Body of pancreas (tissue), 4 donors: Measurements from ENCODE around the gene TBC1D20. TPM values are rescaled to one million over a fixed set of nuclear protein-coding genes. Genes with fewer than 3 reads are reported as not detected.
"Not testable (repeated sequence)": the region's sequence is repeated elsewhere in the genome, so short reads cannot be mapped to it uniquely, and the experiment has no call there.

Source experiments
- ATAC-seq: fragments of 150-250 bp; one replicate; pipeline ENCODE4 v1.9.1; 2016
- DNase-seq, 4 donors: peaks; one replicate each; pipeline ENCODE4 v3.0.0-alpha.2; 2019
- H3K27ac ChIP-seq, 4 donors: fragments of 200-600 bp; sonication (generic); 1 replicate in 3 of 4; 2 replicates in 1 of 4; pipeline versions ENCODE4 v1.5.1 to v1.6.1; 2016 to 2019; ENCODE audit warnings: mild to moderate bottlenecking in 1 of 4, mixed read lengths in 1 of 4, moderate library complexity in 1 of 4
- H3K27me3 ChIP-seq, 2 donors: fragments of 200-600 bp; sonication (generic); one replicate each; pipeline ENCODE4 v1.6.0; 2016; ENCODE audit warnings: mild to moderate bottlenecking in 1 of 2
- H3K36me3 ChIP-seq, 2 donors: fragments of 200-600 bp; sonication (generic); replicated peaks in 1 of 2; 2 replicates each; pipeline ENCODE4 v1.5.1; 2016; ENCODE audit warnings: low read depth in 2 of 2; ENCODE audit not compliant: insufficient read depth in 1 of 2
- H3K4me1 ChIP-seq: fragments of 200-600 bp; sonication (generic); one replicate; pipeline ENCODE4 v1.6.0; 2016
- H3K4me3 ChIP-seq, 2 donors: fragments of 200-600 bp; sonication (generic); 1 replicate in 1 of 2; 2 replicates in 1 of 2; pipeline ENCODE4 v1.5.1; 2016 to 2019
- H3K9me3 ChIP-seq, 3 donors: fragments of 200-600 bp; sonication (generic); 1 replicate in 2 of 3; 2 replicates in 1 of 3; pipeline ENCODE4 v1.5.1; 2016
- CTCF ChIP-seq, 7 experiments: fragments of 450-650 bp in 4 of 7; fragments of 200-600 bp in 3 of 7; sonication (generic) in 3 of 7; IDR thresholded peaks; one replicate each; pipeline ENCODE4 v1.5.1; 2016 to 2019; ENCODE audit warnings: antibody characterized with exemption in 7 of 7
- POLR2A ChIP-seq, 3 donors: fragments of 450-650 bp; IDR thresholded peaks; one replicate each; pipeline ENCODE4 v1.6.1; 2016; ENCODE audit warnings: antibody characterized with exemption in 3 of 3, mild to moderate bottlenecking in 2 of 3
- WGBS, 2 donors: methylation state at CpG; one replicate each; pipeline ENCODE4 v1.1.5; 2017; 5-methylcytosine and 5-hydroxymethylcytosine counted together
- intact Hi-C: fragments of 100-400 bp; cut with DNase I; formaldehyde crosslinking; loops from one replicate; pipeline ENCODE4 v1.15.1; 2023
- total RNA-seq, 2 donors: library from RNA; depleted of rRNA; stranded (reverse); fragments of >200 nt; gene quantifications; one replicate each; pipeline ENCODE4 v1.1.0, GENCODE V29; 2016

Gene TBC1D20
- total RNA-seq, 2 donors from 2014 or later = 16.3 to 27.4 TPM

- 19 to 33% methylated on average over 3 of the region's 3 CpGs for WGBS, 2 donors
- TF ChIP-seq POLR2A (IDR thresholded peaks at IDR 0.05) (no peak), CTCF (IDR thresholded peaks at IDR 0.05) (no peak)
- H3K27ac ChIP-seq = no peak overlapping the region
- DNase-seq (no peak), ATAC-seq (no peak)
- H3K4me3 ChIP-seq = no peak overlapping the region
- H3K4me1 ChIP-seq = peaks cover 19% of the 10 kb centered on the region
- intact Hi-C loops = no loop called here
- no peaks in the 10 kb centered on the region for H3K27me3 ChIP-seq
- H3K9me3 ChIP-seq = no peaks in the 10 kb centered on the region
- peaks cover 0 to 3% of the 10 kb centered on the region in 2 donors for H3K36me3 ChIP-seq
Measured at GRCh38 chr20:480044-480443, 17.7 kb upstream of the TBC1D20 start.

GRCh38 chr20:479487-479886, 17.2 kb upstream of the TBC1D20 start:
- H3K27me3 ChIP-seq = no peaks in the 10 kb centered on the region
- peaks cover 0 to 3% of the 10 kb centered on the region in 2 donors for H3K36me3 ChIP-seq
- DNase-seq = no peak
- no peaks in the 10 kb centered on the region for H3K9me3 ChIP-seq
- intact Hi-C loops = loop anchor here (10.0 kb wide), 1 partner anchor 125 kb away; no protein-coding TSS in a partner anchor
- no peak overlapping the region for H3K27ac ChIP-seq
- H3K4me1 ChIP-seq = peaks cover 17% of the 10 kb centered on the region
- H3K4me3 ChIP-seq = no peak overlapping the region
- no peak for TF ChIP-seq CTCF (IDR thresholded peaks at IDR 0.05)
- WGBS, 2 donors = 25 to 30% methylated on average over 2 of the region's 2 CpGs
- ATAC-seq = no peak

GRCh38 chr20:478949-479429, 16.7 kb upstream of the TBC1D20 start:
- Histone ChIP-seq H3K4me3 (no peak overlapping the region), H3K36me3 (peaks cover 0 to 3% of the 10 kb centered on the region in 2 donors), H3K9me3 (no peaks in the 10 kb centered on the region), H3K4me1 (peaks cover 12% of the 10 kb centered on the region), H3K27me3 (no peaks in the 10 kb centered on the region), H3K27ac (no peak overlapping the region)
- TF ChIP-seq POLR2A (IDR thresholded peaks at IDR 0.05) = no peak
- TF ChIP-seq CTCF (IDR thresholded peaks at IDR 0.05) = peak; percentile 29 to 65 (median 57)
- intact Hi-C loops = loop anchor here (10.0 kb wide), 1 partner anchor 124 kb away; no protein-coding TSS in a partner anchor
- DNase-seq (peak in 1 of 4 donors; percentile 50), ATAC-seq (peak; percentile 45)
- 50 to 51% methylated on average over 3 of the region's 3 CpGs for WGBS, 2 donors

- no peak overlapping the region for H3K4me3 ChIP-seq
- intact Hi-C loops = loop anchor here (10.0 kb wide), 1 partner anchor 123 kb away; no protein-coding TSS in a partner anchor
- H3K4me1 ChIP-seq = peaks cover 9% of the 10 kb centered on the region
- DNase-seq = no peak
- TF ChIP-seq CTCF (IDR thresholded peaks at IDR 0.05) (no peak), POLR2A (IDR thresholded peaks at IDR 0.05) (no peak)
- no peak for ATAC-seq
- no peak overlapping the region for H3K27ac ChIP-seq
- no peaks in the 10 kb centered on the region for H3K27me3 ChIP-seq
- H3K36me3 ChIP-seq = peaks cover 0 to under 1% of the 10 kb centered on the region in 2 donors
- WGBS, 2 donors = 83 to 88% methylated on average over 8 of the region's 8 CpGs
- no peaks in the 10 kb centered on the region for H3K9me3 ChIP-seq
Measured at GRCh38 chr20:478010-478948, 15.9 kb upstream of the TBC1D20 start.

- not testable (repeated sequence) for ATAC-seq, H3K27me3 ChIP-seq, H3K4me3 ChIP-seq, DNase-seq, H3K9me3 ChIP-seq, H3K27ac ChIP-seq, H3K4me1 ChIP-seq, H3K36me3 ChIP-seq
- intact Hi-C loops = loop anchor here (10.0 kb wide), 1 partner anchor 122 kb away; no protein-coding TSS in a partner anchor
- WGBS, 2 donors = 93 to 98% methylated on average over 6 of the region's 6 CpGs
Measured at GRCh38 chr20:476561-477249, 14.4 kb upstream of the TBC1D20 start.
